Endodermal cell (in vitro differentiated cells): ENCODE measurements around the gene EIF3A. TPM values are rescaled to one million over a fixed set of nuclear protein-coding genes. Genes with fewer than 3 reads are reported as not detected.

Source experiments
- DNase-seq: peaks from one replicate; pipeline ENCODE4 v3.0.0-alpha.2; 2017
- H3K27ac ChIP-seq: 2 replicates; pipeline ENCODE4 v1.5.1; 2013; ENCODE audit warnings: mild to moderate bottlenecking, low read depth, low read length, moderate library complexity
- H3K27me3 ChIP-seq: 2 replicates; pipeline ENCODE4 v1.6.1; 2013; ENCODE audit warnings: mild to moderate bottlenecking, low read length, moderate library complexity; ENCODE audit not compliant: insufficient read depth, control insufficient read depth, poor library complexity, severe bottlenecking
- H3K36me3 ChIP-seq: 2 replicates; pipeline ENCODE4 v1.7.0; 2013; ENCODE audit warnings: mild to moderate bottlenecking, low read length, moderate library complexity; ENCODE audit not compliant: control insufficient read depth, insufficient read depth
- H3K4me1 ChIP-seq: one replicate; pipeline ENCODE4 v1.7.0; 2013; ENCODE audit warnings: low read length; ENCODE audit not compliant: control insufficient read depth, insufficient read depth
- H3K4me3 ChIP-seq: 2 replicates; pipeline ENCODE4 v1.5.1; 2013; ENCODE audit warnings: mild to moderate bottlenecking, low read length, moderate library complexity
- H3K9ac ChIP-seq: 2 replicates; pipeline ENCODE4 v1.6.1; 2013; ENCODE audit warnings: mild to moderate bottlenecking, low read length, moderate library complexity; ENCODE audit not compliant: poor library complexity, severe bottlenecking; ENCODE audit errors: extremely low read depth
- H3K9me3 ChIP-seq: 2 replicates; pipeline ENCODE4 v1.6.1; 2013; ENCODE audit warnings: mild to moderate bottlenecking, low read length, moderate library complexity; ENCODE audit not compliant: control insufficient read depth
- H3K27ac Mint-ChIP-seq: 2 replicates; pipeline ENCODE4 v1.8.0; 2020; ENCODE audit warnings: mixed read lengths
- H3K27me3 Mint-ChIP-seq: 2 replicates; pipeline ENCODE4 v1.8.0; 2021; ENCODE audit warnings: mild to moderate bottlenecking, mixed read lengths; ENCODE audit not compliant: insufficient read depth
- H3K36me3 Mint-ChIP-seq: 2 replicates; pipeline ENCODE4 v1.8.0; 2020; ENCODE audit warnings: low read depth, mixed read lengths
- H3K4me1 Mint-ChIP-seq: 2 replicates; pipeline ENCODE4 v1.8.0; 2020; ENCODE audit warnings: mixed read lengths
- H3K4me3 Mint-ChIP-seq: 2 replicates; pipeline ENCODE4 v1.8.0; 2020; ENCODE audit warnings: mild to moderate bottlenecking, moderate library complexity, mixed read lengths
- H3K9me3 Mint-ChIP-seq: 2 replicates; pipeline ENCODE4 v1.8.0; 2020; ENCODE audit warnings: mild to moderate bottlenecking, mixed read lengths
- CTCF ChIP-seq: fragments of 200-600 bp; sonication (generic); conservative IDR thresholded peaks from 2 replicates; pipeline ENCODE4 v1.5.0; 2021; ENCODE audit warnings: antibody characterized with exemption, mild to moderate bottlenecking
- WGBS, 2 experiments: methylation state at CpG; one replicate each; pipeline versions ENCODE4 v1.1.5 to v1.1.7; 2013; ENCODE audit warnings: missing lambda C conversion rate in 2 of 2, mixed read lengths in 1 of 2; ENCODE audit not compliant: insufficient coverage in 1 of 2, insufficient read length in 1 of 2; 5-methylcytosine and 5-hydroxymethylcytosine counted together
- total RNA-seq, 2 donors: library from RNA; stranded (reverse); fragmentation: NEBNext Ultra II Directional in 1 of 2; extraction: Animal tissue kit (Norgen Biotek cat#: 25700) in 1 of 2; gene quantifications; 2 replicates in 1 of 2; 3 replicates in 1 of 2; pipeline ENCODE4 v1.2.1, GENCODE V29; 2021

The EIF3A gene
- total RNA-seq, 2 donors from 2014 or later = 134 to 144 TPM

- Mint-ChIP-seq H3K27me3 (peaks cover 6% of the 10 kb centered on the region), H3K4me1 (no peaks in the 10 kb centered on the region)
- 89 to 96% methylated on average over 3 to 4 of the region's 4 CpGs for WGBS, 2 experiments
Observed at GRCh38 chr10:119007211-119007574, 73.4 kb downstream of the EIF3A start.

GRCh38 chr10:119006451-119007210 is 74.0 kb downstream of the EIF3A start:
- 79 to 92% methylated on average over 3 to 9 of the region's 9 CpGs for WGBS, 2 experiments

More at GRCh38 chr10:119007211-119007574, 73.4 kb downstream of the EIF3A start:
- TF ChIP-seq CTCF = no peak
- DNase-seq = no peak
- no peaks in the 10 kb centered on the region for H3K27me3 ChIP-seq
- no peaks in the 10 kb centered on the region for H3K9me3 Mint-ChIP-seq
- no peaks in the 10 kb centered on the region for H3K4me1 ChIP-seq
- no peaks in the 10 kb centered on the region for H3K9me3 ChIP-seq
- no peak overlapping the region for H3K4me3 Mint-ChIP-seq
- H3K9ac ChIP-seq = no peak overlapping the region
- no peak overlapping the region for H3K27ac Mint-ChIP-seq
- H3K4me3 ChIP-seq = no peak overlapping the region
- no peaks in the 10 kb centered on the region for H3K36me3 ChIP-seq
- H3K27ac ChIP-seq = no peak overlapping the region
- no peaks in the 10 kb centered on the region for H3K36me3 Mint-ChIP-seq

GRCh38 chr10:119005362-119006043 is 75.1 kb downstream of the EIF3A start:
- H3K4me3 Mint-ChIP-seq = no peak overlapping the region

More at GRCh38 chr10:119006451-119007210, 74.0 kb downstream of the EIF3A start:
- Histone ChIP-seq H3K27ac (no peak overlapping the region), H3K9me3 (no peaks in the 10 kb centered on the region), H3K27me3 (no peaks in the 10 kb centered on the region), H3K4me3 (no peak overlapping the region), H3K9ac (no peak overlapping the region), H3K4me1 (no peaks in the 10 kb centered on the region), H3K36me3 (no peaks in the 10 kb centered on the region)
- H3K27ac Mint-ChIP-seq = no peak overlapping the region
- no peaks in the 10 kb centered on the region for H3K4me1 Mint-ChIP-seq
- H3K36me3 Mint-ChIP-seq = no peaks in the 10 kb centered on the region
- peaks cover 6% of the 10 kb centered on the region for H3K27me3 Mint-ChIP-seq
- no peaks in the 10 kb centered on the region for H3K9me3 Mint-ChIP-seq
- no peak for TF ChIP-seq CTCF
- no peak for DNase-seq
- no peak overlapping the region for H3K4me3 Mint-ChIP-seq

More at GRCh38 chr10:119005362-119006043, 75.1 kb downstream of the EIF3A start:
- Mint-ChIP-seq H3K27me3 (peaks cover 6% of the 10 kb centered on the region), H3K27ac (no peak overlapping the region), H3K9me3 (no peaks in the 10 kb centered on the region), H3K4me1 (no peaks in the 10 kb centered on the region), H3K36me3 (no peaks in the 10 kb centered on the region)
- no peaks in the 10 kb centered on the region for H3K27me3 ChIP-seq
- TF ChIP-seq CTCF = no peak
- no peaks in the 10 kb centered on the region for H3K4me1 ChIP-seq
- WGBS, 2 experiments = 91% methylated on average over 7 to 9 of the region's 9 CpGs
- no peaks in the 10 kb centered on the region for H3K36me3 ChIP-seq
- no peak for DNase-seq
- no peak overlapping the region for H3K9ac ChIP-seq
- H3K4me3 ChIP-seq = no peak overlapping the region
- no peak overlapping the region for H3K27ac ChIP-seq
- no peaks in the 10 kb centered on the region for H3K9me3 ChIP-seq
